Ishikawa (cell line): Measurements from ENCODE around the gene LY86.

Experiments used
- CEBPB ChIP-seq: IDR thresholded peaks from 2 replicates; pipeline ENCODE4 v1.6.1; 2012
- CREB1 ChIP-seq: IDR thresholded peaks from 2 replicates; pipeline ENCODE4 v1.6.1; 2012; ENCODE audit warnings: low read depth
- EGR1 ChIP-seq: IDR thresholded peaks from 2 replicates; pipeline ENCODE4 v1.6.1; 2012
- EP300 ChIP-seq: IDR thresholded peaks from 2 replicates; pipeline ENCODE4 v1.6.1; 2012; ENCODE audit warnings: borderline replicate concordance
- FOXM1 ChIP-seq: IDR thresholded peaks from 2 replicates; pipeline ENCODE4 v1.6.1; 2012; ENCODE audit warnings: low read depth, borderline replicate concordance
- NFIC ChIP-seq: IDR thresholded peaks from 2 replicates; pipeline ENCODE4 v1.6.1; 2012
- RAD21 ChIP-seq: IDR thresholded peaks from 2 replicates; pipeline ENCODE4 v1.6.1; 2012; ENCODE audit warnings: low read depth
- TAF1 ChIP-seq: IDR thresholded peaks from 2 replicates; pipeline ENCODE4 v1.6.1; 2012; ENCODE audit warnings: low read depth, mild to moderate bottlenecking
- TCF12 ChIP-seq: IDR thresholded peaks from 2 replicates; pipeline ENCODE4 v1.6.1; 2012; ENCODE audit warnings: low read depth
- TEAD4 ChIP-seq: IDR thresholded peaks from 2 replicates; pipeline ENCODE4 v1.6.1; 2012
- YY1 ChIP-seq: IDR thresholded peaks from 2 replicates; pipeline ENCODE4 v1.6.1; 2012; ENCODE audit warnings: low read depth
- ZBTB7A ChIP-seq: IDR thresholded peaks from 2 replicates; pipeline ENCODE4 v1.6.1; 2012; ENCODE audit warnings: low read depth
- TF ChIP-seq, protein P1 (sequence below): IDR thresholded peaks from 2 replicates; pipeline ENCODE4 v1.6.1; 2012
- TF ChIP-seq, protein P2 (sequence below): IDR thresholded peaks from 2 replicates; pipeline ENCODE4 v1.6.1; 2012
- TF ChIP-seq, protein P3 (sequence below): IDR thresholded peaks from 2 replicates; pipeline ENCODE4 v1.6.1; 2012; ENCODE audit warnings: low read depth, mild to moderate bottlenecking

Gene LY86

DNA sequence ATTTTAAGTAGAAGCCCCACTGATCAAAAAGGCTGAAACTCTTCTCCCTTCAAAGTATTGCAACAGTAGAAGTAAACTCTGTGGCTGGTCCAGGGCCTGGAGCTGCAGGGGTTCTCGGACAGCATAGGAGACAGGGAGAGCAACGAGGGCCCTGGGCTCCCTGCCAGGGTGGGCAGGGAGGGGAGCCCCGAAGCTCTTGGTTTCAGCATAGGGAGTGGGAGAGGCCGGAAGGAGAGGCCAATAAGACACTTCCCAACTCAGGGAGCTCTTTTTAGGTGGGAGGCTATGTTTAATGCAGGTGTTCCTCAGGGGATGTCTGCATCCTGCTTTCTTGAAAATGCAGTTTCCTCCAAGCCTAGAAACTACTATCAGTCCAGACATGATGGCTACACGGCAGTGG lies 91.1 kb downstream of the LY86 start:
- peak; percentile 41; the same call in 1 of the 2 replicates for TF ChIP-seq CEBPB
- no peak for TF ChIP-seq CREB1
- TF ChIP-seq EGR1: no peak
- peak; percentile 62 for TF ChIP-seq NFIC
- TF ChIP-seq YY1: no peak; the same call in 1 of the 2 replicates
- 0 out of 2 replicates have a peak, but pooled peaks have one; percentile 42 for TF ChIP-seq ZBTB7A

DNA sequence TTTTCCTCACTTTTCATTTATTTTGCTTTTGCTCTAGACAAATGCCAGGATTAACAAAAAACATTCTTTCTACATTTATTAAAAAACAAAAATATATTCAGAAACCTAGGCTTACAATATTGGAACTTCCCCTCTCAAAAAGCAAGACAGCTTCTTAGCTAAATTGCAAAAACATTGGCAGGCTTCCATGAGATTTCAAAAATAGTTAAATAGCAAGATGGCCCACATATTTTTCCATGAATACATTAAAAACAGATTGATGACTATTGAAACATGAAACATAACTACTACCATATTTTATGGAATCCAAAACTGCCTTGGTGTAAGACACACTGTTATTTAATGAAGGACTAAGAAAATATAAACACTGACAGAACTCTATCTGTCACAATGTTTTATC lies 92.0 kb downstream of the LY86 start:
- TF ChIP-seq RAD21: no peak
- TF ChIP-seq, protein P1, sequence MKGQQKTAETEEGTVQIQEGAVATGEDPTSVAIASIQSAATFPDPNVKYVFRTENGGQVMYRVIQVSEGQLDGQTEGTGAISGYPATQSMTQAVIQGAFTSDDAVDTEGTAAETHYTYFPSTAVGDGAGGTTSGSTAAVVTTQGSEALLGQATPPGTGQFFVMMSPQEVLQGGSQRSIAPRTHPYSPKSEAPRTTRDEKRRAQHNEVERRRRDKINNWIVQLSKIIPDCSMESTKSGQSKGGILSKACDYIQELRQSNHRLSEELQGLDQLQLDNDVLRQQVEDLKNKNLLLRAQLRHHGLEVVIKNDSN: no peak
- TF ChIP-seq TCF12: no peak
- TF ChIP-seq CREB1: no peak
- no peak for TF ChIP-seq TEAD4
- TF ChIP-seq, protein P2, sequence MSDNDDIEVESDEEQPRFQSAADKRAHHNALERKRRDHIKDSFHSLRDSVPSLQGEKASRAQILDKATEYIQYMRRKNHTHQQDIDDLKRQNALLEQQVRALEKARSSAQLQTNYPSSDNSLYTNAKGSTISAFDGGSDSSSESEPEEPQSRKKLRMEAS: no peak
- no peak for TF ChIP-seq EP300
- no peak for TF ChIP-seq ZBTB7A
- TF ChIP-seq FOXM1: no peak
- TF ChIP-seq CEBPB: no peak

DNA sequence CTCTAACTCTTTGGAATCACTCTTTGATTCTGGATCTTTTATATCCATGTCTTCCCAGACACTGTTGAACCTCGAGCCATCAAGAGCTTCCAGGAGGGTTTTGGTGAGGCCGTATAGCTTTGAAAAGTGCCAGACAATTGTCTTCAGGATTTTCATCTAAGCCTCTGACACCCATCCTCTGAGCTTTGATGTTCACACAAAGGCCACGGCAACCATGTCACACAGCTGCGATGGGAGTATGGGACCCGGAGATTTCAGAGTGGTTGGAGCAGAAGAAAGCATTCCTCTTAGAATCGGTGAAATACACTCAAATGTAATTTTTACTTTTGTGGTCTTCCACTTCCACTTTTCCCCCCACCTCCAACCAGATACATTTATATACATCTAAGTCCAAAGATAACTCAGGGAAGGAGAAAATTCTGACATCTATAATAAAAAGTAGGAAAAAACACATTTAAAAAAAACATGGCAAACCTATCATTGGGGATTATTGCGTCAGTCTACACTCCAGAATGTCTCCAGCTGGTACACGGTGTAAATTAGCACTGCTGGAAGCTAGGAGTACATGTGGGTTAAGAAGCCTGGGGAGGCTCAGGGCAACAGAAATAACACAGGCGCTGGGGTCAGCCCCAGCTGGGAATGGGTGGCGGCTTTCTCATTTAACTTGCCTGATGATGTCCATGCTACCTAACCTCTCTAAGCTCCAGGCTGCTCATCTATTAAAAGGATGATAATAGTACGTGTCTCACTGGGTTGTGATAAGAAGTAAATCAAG lies 92.7 kb downstream of the LY86 start:
- TF ChIP-seq EP300 (0 out of 2 replicates have a peak, but pooled peaks have one; percentile 17), NFIC (no peak)

DNA sequence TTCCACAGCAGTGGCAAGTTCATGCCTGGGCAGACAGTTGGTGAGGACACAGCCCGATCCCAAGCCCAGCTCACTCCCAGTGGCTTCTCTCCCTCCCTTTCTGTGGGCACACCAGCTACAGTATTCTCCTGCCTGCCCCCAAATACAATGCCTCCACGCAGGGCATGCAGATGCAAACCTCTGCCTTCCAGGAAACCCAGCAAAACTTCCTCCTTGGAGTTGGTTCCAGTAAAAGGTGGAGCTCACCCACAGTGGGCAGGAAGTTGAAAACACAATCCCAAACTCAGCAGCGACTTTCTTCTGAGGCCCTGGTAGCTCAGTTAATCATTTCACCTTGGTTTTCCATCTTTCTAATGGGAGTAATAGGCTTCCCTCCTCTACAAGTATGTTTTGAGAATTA lies 93.7 kb downstream of the LY86 start:
- TF ChIP-seq EGR1: no peak

DNA sequence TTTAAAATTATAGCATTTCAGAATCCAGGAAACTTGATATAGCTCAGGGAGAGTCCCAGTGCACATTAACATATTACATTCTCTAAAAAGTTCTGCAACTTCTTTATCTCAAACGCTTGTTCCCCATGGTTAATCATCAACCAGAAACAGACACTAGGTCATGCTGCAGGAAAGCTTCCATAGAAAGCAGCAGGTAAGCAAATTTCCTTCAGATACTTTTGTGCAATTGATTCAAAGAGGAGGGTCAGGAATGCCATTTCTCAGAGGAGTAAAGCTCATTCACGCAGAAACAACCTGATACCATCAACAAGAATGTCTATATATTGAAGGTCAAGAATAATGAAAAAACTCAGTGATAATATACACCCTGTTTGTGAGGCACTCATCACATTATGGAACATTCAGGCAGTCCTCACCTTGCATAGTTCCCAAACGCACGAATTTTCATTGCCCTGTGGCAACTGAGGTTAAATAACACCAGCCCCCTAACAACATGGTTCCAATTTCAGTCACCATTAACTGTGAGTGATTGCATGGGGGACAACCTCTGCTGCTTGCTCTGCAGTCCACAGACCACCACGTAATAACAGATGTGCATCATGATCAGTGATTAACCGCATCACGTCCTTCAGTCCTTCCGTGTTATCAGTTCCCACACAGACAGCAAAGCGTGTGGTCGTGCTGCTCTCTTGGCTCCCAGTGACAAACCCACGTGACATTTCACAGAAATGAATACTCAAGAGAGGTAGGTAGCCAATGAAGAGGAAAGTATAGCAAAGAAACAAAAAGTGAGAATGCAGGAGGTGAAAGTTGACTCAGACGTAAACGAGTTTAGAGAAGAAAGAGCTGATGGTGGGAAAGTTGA lies 95.7 kb downstream of the LY86 start:
- TF ChIP-seq NFIC (peak; percentile 76), TEAD4 (peak; percentile 93), YY1 (0 out of 2 replicates have a peak, but pooled peaks have one; percentile 24), TCF12 (peak; percentile 96), EP300 (peak; percentile 97), FOXM1 (peak; percentile 97), RAD21 (no peak), ZBTB7A (peak; percentile 36; the same call in 1 of the 2 replicates), CREB1 (no peak), EGR1 (no peak), CEBPB (peak; percentile 59), TAF1 (no peak)
- TF ChIP-seq, protein P3, sequence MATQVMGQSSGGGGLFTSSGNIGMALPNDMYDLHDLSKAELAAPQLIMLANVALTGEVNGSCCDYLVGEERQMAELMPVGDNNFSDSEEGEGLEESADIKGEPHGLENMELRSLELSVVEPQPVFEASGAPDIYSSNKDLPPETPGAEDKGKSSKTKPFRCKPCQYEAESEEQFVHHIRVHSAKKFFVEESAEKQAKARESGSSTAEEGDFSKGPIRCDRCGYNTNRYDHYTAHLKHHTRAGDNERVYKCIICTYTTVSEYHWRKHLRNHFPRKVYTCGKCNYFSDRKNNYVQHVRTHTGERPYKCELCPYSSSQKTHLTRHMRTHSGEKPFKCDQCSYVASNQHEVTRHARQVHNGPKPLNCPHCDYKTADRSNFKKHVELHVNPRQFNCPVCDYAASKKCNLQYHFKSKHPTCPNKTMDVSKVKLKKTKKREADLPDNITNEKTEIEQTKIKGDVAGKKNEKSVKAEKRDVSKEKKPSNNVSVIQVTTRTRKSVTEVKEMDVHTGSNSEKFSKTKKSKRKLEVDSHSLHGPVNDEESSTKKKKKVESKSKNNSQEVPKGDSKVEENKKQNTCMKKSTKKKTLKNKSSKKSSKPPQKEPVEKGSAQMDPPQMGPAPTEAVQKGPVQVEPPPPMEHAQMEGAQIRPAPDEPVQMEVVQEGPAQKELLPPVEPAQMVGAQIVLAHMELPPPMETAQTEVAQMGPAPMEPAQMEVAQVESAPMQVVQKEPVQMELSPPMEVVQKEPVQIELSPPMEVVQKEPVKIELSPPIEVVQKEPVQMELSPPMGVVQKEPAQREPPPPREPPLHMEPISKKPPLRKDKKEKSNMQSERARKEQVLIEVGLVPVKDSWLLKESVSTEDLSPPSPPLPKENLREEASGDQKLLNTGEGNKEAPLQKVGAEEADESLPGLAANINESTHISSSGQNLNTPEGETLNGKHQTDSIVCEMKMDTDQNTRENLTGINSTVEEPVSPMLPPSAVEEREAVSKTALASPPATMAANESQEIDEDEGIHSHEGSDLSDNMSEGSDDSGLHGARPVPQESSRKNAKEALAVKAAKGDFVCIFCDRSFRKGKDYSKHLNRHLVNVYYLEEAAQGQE: 0 out of 2 replicates have a peak, but pooled peaks have one; percentile 24
- TF ChIP-seq, protein P1: peak; percentile 84
- TF ChIP-seq, protein P2: peak; percentile 73

DNA sequence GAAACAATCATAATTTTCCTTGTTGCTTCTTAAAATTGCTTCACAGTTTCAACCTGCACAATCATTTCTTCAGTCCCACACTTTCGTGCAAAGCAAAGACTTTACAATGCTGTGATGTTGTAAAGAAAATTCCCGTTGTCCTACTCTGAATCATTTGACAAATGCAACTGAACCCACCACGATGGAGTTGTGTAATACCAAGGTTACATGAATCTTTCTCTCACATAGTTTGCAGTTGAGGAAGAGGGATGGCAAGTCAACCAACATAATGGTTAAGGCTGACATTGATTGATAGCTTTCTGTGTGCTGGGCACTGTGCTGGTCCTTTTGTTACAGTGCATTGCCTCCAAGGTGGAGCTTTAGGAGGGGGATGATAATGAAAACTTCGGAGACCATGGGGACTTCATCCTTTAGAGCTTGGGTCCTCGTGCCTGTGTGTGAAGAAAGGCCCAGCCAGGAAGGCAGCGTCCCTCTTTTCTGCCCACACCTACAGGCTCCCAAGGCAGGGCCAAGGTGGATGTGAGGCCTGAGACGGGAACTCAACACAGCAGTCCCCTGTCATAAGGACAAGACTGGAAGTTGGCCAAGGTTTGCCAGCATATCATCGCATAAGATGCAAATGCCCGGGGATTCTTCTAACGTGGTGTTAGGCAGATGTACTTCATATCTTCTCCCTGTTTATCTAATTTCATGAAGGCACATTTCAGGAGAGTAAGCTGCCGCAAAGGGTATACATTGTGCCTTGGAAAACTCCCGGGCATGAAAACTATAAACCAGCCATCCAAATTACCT lies 96.9 kb downstream of the LY86 start:
- TF ChIP-seq TEAD4 (peak; percentile 77), YY1 (0 out of 2 replicates have a peak, but pooled peaks have one; percentile 16), CREB1 (no peak), ZBTB7A (no peak), EGR1 (no peak), TCF12 (peak; percentile 84), EP300 (peak; percentile 82), NFIC (0 out of 2 replicates have a peak, but pooled peaks have one; percentile 34), CEBPB (peak; percentile 92), FOXM1 (peak; percentile 55; the same call in 1 of the 2 replicates), RAD21 (no peak), TAF1 (no peak)
- TF ChIP-seq, protein P1: no peak
- TF ChIP-seq, protein P3: no peak
- TF ChIP-seq, protein P2: peak; percentile 74
